ENCODE results near the gene CLEC5A. TPM values are rescaled to one million over a fixed set of nuclear protein-coding genes. Genes with fewer than 3 reads are reported as not detected.

Gene CLEC5A
- 0.49 TPM for total RNA-seq

DNA sequence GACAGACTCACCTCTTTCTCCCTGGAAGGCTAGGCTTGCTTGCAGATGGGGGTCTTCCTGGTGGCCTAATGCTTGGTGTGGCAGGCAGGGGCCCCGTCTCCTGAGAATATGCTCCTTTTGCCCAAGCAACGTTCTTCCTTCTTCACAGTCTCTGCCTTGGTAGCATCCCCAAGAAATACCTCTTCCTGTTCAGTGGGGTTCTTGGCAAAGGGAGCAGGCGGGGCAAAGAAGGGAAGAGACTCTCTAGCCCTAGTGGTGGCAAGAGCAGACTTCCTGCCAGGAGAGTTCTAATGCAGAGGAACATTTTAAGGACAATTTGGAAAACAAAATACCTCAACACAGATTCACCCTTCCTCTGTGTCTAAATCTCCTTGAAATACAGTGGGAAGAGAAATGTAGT lies at the start of gene CLEC5A:
CLEC5A (minus strand) TSS at position 179 of the 400 bp plus-strand sequence. CDS start 682 bp downstream, outside the sequence.

DNA sequence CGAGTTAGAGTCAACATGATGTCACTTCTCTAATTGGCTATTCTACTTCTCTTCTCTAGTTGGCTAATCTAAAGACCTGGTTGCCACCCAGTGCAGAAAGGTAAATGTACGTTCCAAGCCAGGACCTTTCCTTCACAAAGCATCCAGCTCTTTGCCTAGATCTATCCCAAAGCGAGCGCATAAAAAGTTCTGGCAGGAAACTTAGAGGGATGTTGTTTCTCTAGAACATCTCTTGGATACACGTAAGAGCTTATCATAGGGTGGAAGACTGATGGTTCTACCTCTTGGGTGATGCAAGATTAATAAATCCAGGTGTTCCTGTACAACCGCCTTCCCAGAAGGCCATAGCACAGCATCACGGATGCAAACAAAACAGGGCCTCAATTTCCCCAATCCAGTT lies 26.9 kb upstream of the CLEC5A start, which contains the start of gene TAS2R38:
TAS2R38 (minus strand) TSS at position 101 of the 400 bp plus-strand sequence; CDS start at position 17, 84 bp downstream.

DNA sequence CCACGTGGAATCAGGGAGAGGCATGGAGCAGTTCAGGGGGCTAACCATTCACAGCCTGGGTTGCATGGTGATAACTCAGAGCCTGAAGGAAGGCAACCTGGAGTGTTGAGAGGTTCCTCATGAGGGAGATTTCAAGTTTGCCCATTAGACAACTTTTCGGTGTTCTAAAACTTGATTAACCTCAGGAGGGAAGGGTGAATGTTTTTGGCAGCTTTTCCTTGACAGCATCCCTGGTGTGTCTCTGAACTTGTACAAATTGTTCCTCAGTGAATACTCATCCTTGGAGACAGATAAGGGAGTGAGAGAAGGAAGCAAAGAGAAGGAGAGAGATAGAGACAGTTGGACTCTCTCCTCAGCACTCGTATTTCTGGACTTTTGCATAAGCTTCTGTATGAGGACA lies 30.7 kb downstream of the CLEC5A start, which contains the start of gene OR9A4:
OR9A4 (plus strand) TSS at position 301 of the 400 bp plus-strand sequence. CDS start 2,477 bp downstream, outside the sequence.

Other genes with a start within 250 kb of the CLEC5A start
- gene DENND11, start 244.8 kb downstream of the CLEC5A start, total RNA-seq, result 80.9 TPM
- gene WEE2, start 238.6 kb downstream of the CLEC5A start, total RNA-seq, result 0.27 TPM
- gene SSBP1, start 208.6 kb downstream of the CLEC5A start, total RNA-seq, result 121 TPM
- gene TAS2R3, start 182.9 kb downstream of the CLEC5A start, total RNA-seq, result 4.2 TPM
- gene TAS2R4, start 170.3 kb downstream of the CLEC5A start, total RNA-seq, result 5.6 TPM
- gene TAS2R5, start 156.8 kb downstream of the CLEC5A start, total RNA-seq, result 8.6 TPM
- gene PRSS37, start 105.5 kb downstream of the CLEC5A start, total RNA-seq, result not detected
- 0.71 TPM for gene OR9A4, start 30.6 kb downstream of the CLEC5A start, total RNA-seq
- not detected for gene TAS2R38, start 26.8 kb upstream of the CLEC5A start, total RNA-seq
- gene MGAM, start 48.9 kb upstream of the CLEC5A start, total RNA-seq, result 0.99 TPM
- 1.8 TPM for gene MGAM2, start 164.7 kb upstream of the CLEC5A start, total RNA-seq

Measured in camera-type eye (tissue), 1 donor.